T-helper 9 cell (primary cell): ENCODE measurements around the gene CYP27A1.

Experiments used
- DNase-seq: peaks from one replicate; pipeline ENCODE4 v3.0.0-alpha.2; 2020

CYP27A1 gene

DNA sequence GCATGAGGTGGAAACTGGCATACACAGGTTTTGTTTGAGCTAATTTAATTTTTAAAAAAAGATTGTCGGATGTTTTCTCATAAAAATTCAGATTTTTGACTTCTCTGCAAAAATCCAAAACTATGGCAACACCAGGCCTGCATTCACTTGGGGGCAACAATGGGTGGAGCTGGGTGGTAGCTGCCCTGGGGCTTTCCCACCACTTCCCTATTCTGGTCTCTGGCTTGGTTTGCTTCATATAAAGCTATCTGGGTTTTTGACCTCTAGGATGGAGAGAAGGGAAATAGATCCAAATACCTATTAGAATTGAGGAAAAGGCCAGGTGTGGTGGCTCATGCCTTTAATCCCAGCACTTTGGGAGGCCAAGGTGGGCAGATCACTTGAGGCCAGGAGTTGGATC is 5.5 kb upstream of the CYP27A1 start:
- no peak for DNase-seq

- no peak for DNase-seq
Measured at GRCh38 chr2:218777276-218777990, 4.5 kb upstream of the CYP27A1 start.

GRCh38 chr2:218780046-218780445 is 1.9 kb upstream of the CYP27A1 start:
- DNase-seq, result no peak

DNA sequence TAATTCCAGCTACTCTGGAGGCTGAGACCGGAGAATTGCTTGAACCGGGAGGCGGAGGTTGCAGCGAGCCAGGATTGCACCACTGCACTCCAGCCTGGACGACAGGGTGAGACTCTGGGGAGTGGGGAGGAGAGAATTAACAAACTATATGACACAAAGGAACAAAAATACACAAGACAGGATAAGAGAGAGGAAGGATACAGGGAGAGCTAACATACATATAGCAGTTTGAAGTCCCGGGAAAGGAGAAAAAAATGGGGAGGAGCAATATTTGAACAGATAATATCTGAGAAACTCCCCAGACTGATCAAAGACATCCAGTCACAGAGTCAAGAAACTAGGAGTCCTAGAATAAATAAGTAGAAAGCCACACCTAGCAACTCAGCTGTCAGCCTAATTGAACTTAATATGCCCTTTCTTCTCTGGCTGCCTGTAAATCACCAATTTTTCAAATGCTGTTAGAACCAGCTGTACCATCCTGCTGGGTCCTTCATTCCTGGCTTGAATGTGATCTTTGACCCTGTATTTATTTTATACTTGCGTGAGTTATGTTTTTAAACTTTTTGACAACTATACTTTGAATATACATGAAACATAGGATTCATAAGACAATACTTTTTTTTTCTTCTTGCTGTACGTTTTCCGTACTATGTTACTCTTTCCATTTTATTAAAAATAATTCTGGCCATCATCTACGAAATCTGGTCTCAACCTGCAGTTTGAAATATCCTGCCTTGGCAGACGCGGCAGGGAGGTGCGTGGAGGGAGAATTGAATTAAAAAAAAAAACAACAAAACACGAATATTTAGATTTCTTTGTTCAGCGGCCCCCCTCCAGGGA is 876 bp upstream of the CYP27A1 start:
- no peak for DNase-seq

- DNase-seq, result no peak
Measured at GRCh38 chr2:218782528-218782844, 539 bp downstream of the CYP27A1 start.

- no peak for DNase-seq
Measured at GRCh38 chr2:218783688-218784087, 1.7 kb downstream of the CYP27A1 start.

DNA sequence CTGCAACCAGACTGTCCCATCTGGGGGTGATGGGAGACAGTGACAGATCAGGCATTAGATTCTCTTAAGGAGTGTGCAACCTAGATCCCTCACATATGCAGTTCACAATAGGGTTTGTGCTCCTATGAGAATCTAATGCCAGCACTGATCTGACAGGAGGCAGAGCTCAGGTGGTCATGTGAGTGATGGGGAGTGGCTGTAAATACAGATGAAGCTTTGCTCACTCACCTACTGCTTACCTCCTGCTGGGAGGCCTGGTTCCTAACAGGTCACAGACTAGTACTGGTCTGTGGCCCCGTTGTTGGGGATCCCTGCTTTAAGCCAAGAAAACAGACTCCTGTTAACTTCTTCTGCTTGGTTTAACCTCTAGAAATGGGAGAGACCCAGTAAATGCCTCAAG is 3.2 kb downstream of the CYP27A1 start:
- DNase-seq, result no peak

DNA sequence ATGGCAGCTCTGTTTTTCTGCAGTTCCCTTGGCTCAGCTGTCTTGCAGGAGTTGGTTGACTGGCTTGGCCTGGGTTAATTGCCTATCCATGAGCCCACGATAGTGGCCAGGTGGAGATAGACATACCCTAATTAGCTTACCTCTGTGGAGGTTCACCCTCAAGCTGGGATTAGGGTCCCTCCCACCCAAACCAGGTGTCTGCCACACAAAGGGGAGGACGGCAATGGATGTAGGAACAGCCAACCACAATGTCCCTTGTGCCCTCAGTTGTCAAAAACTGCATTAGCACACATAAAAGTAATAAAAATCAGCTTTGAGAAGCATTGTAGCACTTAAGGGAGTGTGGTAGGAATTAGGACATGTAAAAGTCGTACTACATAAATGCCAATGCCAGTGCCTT is 4.2 kb downstream of the CYP27A1 start:
- DNase-seq, result no peak

- no peak for DNase-seq
Measured at GRCh38 chr2:218788529-218789255, 6.7 kb downstream of the CYP27A1 start.

DNA sequence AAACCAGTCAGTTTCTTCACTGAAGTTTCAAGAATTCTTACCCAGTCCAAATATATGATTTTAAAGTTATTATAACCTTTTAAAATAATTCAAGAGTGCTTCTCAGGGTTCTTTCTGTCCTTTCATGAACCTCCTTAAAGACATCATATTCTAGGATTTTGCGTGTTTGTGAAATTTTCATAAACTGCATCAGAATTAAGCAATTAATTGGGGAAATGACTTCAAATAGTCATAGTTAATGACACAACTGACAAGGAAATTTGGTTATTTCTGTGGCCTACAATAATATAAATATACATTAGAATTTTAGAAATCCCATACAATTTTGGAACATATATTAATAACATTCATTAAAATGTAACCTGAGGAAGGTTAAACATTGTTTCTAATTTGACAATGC is 10.5 kb downstream of the CYP27A1 start:
- no peak for DNase-seq

DNA sequence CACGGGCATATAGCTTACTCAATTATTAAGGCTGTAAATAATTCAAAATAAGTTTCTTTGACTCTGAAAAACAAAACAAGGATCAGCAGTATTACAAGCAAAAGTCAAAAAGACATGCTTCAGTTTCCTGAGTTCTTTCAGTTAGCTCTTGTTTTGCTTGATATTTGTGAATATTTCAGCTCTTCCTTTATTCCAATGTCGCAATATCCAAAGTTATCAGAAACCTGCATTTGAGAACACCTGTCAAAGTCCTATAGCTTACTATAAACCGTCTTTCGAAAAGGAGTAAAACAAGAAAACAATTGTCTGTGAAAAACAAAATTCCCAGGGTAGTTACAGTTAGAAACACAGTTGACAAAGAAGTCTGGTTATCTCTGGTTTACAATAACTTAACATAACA is 14.7 kb downstream of the CYP27A1 start:
- no peak for DNase-seq

DNA sequence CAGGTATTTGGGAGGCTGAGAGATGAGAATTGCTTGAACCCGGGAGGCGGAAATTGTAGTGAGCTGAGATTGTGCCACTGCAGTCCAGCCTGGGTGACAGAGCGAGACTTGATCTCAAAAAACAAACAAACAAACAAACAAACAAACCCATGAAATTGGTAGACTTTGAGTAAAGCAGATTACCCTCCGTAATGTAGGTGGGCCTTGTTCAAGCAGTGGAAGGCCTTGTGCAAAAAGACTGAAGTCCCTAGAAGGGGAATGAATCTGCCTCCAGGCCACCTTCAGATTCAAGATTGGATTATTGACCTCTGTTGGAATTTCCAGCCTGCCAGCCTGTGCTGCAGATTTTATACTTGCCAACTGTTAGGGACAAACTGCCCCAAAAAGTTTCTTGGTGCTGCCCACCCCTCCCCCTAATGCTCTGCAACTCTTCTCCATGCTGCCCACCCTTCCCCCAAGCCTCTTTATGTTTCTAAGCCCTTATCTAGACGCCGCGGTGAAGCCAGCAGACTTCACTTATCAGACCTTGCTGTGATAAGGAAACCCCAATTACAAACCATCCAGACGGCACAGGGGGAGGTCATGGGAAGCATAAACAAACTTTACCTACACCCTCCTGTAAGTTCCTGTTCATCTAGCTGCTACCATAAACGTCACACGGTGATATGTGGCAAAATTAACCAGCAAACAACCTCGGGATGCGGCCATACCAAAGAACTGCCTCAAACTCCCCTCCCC is 17.0 kb downstream of the CYP27A1 start:
- DNase-seq, result no peak

DNA sequence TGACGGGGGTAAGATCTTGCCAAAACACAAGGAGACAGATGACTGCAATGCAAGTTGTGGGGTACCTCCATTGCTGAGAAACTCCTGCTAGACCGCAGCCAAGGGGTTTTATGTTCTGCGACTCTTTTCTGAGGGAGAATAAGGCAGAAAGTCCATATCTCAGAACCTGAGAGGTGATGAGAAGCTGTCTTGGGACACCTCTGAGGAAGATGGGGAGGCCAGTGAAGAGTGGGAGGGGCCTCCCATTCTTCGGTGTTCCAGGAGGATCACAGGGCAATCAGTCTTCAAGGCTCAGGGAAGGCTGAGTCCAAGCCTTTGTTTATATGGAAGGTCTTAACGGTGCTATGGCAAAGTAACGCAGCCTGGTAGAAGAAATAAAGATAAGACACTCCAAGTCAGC is 18.0 kb downstream of the CYP27A1 start:
- DNase-seq, result no peak

GRCh38 chr2:218802386-218802994 is 20.5 kb downstream of the CYP27A1 start:
- DNase-seq, result no peak

GRCh38 chr2:218804817-218805216 is 22.9 kb downstream of the CYP27A1 start:
- no peak for DNase-seq

DNA sequence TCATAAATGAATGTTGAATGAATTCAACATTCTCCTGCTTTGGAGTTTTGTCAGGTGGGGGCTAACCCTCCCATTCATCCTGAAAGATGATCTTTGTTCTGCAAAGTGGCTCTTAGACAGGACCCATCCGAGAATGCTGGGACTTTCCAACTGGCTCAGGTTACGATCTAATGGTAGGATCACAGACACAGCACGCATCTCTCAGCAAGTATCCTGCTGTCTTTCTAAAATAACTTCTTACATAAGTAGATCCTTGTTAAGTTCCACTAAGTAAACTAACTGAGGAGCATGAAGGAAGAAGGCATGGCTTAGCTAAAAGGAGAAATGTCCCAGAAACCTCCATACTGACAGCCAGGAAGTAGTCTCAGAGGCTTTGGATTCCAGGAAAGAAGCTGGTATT is 23.7 kb downstream of the CYP27A1 start:
- no peak for DNase-seq

DNA sequence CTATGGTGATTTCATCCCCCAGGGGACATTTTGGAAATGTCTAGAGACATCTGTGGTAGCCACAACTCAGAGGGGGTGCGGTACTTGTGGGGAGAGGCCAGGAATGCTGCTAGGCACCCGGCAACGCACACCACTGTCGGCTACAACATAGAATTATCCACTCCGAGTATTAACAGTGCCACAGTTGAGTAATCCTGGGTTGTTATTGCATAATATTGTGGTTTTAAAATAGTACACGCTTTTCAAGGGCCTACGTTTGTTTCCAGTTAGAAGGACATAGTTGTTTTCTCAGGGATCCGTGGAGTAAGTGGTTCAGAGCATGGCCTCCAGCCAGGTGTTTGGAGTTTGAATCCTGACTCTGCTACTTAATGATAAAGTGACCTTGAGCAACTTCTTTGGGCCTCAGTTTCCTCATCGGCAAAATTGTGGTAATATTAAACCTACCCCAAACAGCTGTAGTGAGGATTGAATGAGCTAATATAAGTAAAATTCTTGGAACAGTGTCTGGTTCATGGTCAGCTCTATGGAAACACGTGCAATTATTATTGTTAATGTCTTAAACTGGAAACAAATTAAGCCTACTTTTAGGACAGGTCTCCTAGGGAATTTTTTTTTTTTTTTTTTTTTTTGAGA is 24.5 kb downstream of the CYP27A1 start:
- DNase-seq, result no peak

- no peak for DNase-seq
Measured at GRCh38 chr2:218807626-218808025, 25.7 kb downstream of the CYP27A1 start.

- no peak for DNase-seq
Measured at GRCh38 chr2:218809515-218809914, 27.6 kb downstream of the CYP27A1 start.

- DNase-seq, result no peak
Measured at GRCh38 chr2:218810256-218810655, 28.3 kb downstream of the CYP27A1 start.

GRCh38 chr2:218811382-218811781 is 29.4 kb downstream of the CYP27A1 start:
- no peak for DNase-seq
